GM18526 (cell line): Measurements from ENCODE around the gene TEC.

Source experiments
- POLR2A ChIP-seq: IDR thresholded peaks from 3 replicates; pipeline ENCODE4 v1.6.1; 2011; ENCODE audit not compliant: insufficient read length; ENCODE audit errors: extremely low read depth

Gene TEC

DNA sequence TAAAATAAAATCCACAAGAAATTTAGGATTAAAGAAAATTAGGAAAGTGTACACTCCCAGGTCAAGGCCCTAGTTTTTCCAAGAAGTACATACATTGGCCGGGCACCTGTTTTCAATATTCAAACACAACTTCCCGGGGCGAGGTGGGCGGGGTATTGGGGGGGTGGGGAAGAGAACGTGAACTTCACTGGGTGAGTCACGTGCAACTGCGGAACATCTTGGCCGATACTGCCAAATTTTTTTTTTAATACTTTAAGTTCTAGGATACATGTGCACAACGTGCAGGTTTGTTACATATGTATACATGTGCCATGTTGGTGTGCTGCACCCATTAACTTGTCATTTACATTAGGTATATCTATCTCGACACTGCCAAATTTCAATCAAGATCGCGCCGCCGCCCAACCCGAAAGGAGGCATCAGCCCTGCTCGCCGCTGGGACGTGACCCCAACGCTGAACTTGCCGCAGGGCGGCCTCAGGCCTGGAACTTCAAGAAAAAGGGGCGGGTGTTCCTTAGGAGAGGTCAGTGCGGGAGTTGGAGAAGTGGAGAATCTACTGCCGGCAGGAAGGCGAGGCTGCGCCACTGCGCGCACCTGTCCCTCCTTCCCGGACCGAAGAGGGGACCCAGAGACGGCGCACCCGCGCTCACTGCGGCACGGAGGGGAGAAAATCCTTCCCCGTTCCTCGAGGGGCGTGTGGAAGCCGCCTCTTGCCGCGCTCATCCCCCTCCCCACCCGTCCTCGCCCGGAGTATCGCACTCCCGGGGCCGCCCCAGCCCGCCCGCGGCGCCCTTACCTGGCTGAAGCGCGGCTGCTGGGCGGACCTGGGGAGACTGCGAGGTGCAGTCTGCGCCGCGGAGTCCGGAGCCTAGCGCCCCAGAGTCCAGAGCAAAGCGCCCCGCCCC, at the start of gene TEC:
Gene TEC, minus strand, starts transcription at position 883 of the 905 bp plus-strand sequence. CDS start 41,224 bp downstream, outside the sequence.
- peak; percentile 85 for TF ChIP-seq POLR2A

DNA sequence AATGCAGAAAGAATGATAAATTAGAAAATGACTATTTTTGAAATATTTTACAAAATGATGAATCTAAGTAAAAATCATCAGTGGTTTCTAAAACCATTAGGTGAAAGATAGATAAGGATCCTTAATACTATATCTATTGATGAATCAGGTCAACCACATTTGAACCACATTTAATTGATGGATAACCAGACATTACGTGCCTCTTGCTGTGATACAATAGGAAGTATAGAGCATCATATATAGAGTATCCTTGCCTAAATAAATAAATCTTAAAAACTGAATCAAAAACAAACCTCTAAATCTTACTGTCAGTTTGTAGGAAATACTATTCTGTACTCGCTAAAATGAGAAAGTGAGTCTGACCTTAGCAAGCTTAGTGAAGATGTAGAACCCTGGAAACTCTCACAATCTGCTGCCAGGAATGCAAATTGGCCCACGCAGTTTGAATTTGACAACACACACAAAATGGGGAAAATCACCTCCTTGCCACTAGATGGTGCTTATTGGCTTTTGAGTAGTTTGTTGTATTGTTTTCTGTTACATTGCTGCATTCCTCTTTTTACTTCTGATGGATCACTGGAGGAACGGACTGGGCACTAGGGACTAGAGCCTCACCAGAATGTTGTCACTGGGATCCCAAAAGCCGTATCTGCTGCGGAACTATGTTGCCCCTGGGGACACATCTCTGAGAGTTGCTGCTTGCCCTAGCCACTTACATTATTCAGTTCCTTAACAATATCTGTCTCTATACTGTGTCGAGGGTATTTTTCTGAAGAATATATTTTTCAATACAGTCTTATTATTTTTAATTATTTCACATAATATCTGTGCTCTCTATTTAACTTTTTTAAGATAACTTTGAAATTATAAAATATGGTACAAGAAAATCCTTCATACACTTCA, 46.3 kb upstream of the TEC start:
- TF ChIP-seq POLR2A = no peak

DNA sequence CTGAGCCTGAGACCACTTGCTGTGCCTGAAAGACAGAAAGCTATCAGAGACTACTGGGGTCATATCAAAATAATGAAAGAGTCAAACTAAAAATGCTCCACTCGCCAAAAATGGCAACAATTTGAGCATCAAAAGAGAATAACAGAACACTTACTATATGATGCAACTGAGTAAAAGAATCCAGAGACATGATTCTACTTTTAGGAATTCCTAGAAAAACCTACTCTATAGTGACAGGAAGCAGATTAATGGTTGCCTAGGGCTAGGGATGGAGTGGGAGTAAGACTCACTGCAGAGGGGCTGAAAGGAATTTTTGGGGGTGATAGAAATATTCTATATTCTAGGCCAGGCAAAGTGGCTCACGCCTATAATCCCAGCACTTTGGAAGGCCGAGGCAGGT, 42.3 kb upstream of the TEC start:
- no peak for TF ChIP-seq POLR2A

DNA sequence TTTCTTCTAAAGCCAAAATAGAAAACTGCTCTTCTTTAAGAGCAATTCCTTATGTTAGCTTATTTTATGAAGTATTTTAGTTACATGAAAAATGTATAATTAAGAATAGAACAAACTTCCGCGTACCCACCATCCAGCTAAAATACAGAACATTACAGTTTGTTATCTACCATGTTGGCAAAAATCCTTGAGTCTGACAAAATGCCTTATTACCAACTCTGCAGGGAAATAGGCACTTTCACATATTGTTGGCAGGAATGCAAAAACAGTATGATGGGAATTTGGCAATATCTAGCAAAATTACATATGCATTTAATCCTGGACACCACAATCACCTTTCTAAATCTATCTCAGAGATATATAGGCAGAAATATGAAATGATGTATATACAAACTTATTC, 39.3 kb upstream of the TEC start:
- no peak for TF ChIP-seq POLR2A

DNA sequence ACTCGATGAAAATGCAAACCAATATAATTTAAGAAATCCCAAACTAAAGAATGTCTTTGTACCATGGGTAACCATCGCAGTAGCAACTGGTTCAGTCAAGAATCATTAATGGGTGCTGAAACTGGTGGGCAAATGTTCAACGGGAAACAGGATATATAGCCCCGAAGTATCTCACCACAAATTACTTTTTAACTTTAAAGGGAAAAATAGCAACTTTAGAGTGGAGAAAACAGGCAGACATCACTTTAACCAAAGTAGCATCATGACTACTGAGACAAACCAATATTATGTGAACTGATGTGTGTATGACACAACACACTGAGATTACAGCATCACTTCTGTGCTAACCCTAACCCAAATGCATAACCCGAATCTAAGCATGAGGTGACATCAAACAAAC, 37.9 kb upstream of the TEC start:
- TF ChIP-seq POLR2A = no peak

DNA sequence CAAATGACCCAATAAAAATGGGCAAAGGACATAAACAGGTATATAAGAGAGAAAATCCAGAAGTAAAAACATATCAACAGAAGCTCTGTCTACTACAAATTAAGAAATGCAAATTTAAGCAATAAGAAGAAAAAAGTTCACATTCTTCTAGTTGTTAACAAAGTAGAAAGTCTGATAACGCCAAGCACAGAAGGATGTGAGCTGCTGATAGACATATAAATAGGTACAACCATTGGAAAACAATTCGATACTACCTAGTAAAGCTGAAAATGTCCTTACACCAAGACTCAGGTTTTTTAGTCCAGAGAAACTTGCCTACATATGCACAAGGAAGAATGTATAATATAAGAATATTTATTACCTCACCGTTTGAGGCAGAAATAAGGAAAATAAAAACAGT, 35.9 kb upstream of the TEC start:
- TF ChIP-seq POLR2A = no peak

DNA sequence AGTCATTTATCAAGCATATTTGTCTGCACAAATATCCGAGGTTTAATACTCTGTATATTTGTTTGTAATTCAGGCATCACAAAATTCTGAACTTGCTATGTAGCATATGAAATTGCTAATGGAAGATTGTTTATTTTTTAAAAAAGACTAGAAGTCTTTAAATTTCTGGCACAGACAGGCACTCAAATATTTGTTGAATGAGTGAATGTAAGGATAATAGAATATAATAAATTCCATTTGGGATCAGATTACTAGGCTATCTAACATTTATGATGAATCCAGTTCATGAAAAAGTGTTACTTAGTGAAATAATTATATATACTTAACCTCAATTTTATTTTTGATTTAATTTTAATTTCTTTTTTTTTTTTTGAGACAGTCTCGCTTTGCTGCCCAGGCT, 30.4 kb upstream of the TEC start:
- no peak for TF ChIP-seq POLR2A

DNA sequence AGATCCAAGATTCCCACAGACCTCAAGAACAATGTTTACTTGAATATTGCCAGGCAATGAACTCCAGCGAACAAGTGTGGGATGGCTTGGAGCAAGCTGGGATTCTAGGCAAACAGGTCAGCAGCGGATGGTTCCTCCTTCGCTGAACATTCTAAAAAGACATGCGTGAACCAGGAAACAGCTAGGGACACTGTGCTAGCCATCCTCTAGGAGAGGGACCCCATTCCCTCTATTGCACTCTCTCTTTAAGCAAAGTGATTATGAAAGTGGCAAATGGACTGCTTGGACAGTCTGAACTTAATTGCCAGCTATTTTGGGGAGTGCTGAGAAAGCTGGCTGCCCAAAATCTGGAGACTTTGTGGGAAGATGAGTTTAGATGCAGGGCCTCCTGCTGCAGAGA, 29.9 kb upstream of the TEC start:
- TF ChIP-seq POLR2A = no peak

DNA sequence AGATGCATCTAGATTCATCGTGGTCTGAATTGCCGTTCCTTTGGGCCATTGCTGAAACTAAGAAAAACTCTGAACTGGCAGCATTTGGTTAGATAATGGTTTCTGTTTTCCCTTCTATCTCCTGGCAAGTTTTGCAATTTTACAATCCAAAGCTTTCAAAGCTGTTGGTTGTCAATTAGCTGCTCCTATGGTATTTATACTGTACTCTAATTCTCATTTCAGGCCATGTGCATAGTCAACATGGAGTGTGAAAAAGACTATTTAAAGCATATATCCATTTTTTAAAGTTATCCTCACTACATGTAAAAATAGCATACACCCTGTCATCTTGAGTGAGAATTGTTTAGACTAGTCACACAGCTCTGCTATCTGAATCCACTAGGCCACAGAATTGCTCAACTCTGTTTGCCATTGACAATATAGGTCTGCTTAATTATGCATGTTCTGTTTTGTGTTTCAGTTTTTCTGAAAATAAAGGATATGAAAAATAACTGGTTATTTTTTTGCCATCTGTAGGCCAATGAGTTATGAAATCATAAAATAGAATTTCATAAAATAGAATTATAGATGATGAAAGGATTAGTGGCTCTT, 27.7 kb upstream of the TEC start:
- no peak for TF ChIP-seq POLR2A

DNA sequence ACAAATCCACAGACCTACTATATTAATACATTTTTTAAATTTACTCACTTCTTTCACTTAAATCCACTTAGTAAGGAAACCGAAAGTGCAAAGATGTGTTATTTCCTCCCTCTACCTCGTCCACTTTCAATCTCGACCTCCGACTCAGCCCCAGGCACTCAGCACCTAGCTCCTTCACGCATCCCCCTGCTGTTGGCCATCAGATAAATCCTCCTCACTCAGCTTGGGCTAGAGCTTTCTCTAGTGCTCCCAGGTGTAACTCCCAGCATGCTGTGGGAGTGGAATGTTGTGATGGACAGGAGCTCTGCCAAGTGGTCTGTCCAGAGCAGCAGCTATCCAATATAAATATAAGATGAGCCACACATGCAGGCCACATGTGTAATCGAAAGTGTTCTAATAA, 26.7 kb upstream of the TEC start:
- TF ChIP-seq POLR2A = no peak

DNA sequence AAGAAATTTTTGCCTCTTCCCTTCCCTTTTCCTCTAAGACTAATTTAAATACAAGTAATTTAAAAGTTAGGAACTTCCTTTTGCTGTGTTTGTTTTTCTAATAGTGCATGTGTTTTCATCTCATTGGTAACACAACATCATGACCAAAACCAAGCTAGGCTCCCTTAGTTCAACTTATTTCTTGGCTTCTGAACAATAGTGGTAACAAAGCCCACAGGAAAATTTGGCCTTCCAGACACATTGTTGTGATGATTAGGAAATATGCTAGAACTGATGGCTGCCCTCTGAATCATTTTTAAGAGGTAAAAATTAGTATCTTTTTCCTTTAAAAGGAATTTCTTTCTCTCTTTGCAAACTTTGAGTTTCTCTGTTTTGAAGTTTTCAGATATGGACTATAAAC, 25.5 kb upstream of the TEC start:
- no peak for TF ChIP-seq POLR2A

DNA sequence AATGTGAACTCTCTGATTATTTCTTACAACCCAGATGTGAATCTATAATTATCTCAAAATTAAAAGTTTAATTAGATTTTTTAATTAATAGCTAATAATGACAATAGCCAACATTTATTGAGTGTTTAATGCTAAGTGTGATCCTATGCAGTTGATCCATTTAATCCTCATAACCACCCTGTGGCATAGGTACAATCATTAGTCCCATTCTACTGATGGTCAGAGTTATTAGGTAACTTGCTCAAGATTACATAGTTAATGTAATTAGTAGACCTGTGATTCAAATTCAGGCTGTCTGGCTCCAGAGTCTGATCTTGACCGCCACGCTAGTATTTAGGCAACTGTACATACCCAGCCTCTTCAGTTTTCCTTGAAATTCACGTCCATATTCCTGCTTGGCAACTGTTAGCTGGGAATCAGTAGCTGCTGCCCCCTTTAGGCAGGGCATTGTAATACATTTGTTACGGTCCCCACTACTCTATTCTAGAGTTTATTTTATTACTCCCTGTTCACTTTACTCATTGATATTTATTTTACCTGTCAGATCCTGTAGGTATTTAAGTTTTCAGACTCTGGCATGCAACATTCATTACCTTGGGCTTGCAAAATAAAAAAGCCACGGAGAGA, 20.6 kb upstream of the TEC start:
- TF ChIP-seq POLR2A = no peak

DNA sequence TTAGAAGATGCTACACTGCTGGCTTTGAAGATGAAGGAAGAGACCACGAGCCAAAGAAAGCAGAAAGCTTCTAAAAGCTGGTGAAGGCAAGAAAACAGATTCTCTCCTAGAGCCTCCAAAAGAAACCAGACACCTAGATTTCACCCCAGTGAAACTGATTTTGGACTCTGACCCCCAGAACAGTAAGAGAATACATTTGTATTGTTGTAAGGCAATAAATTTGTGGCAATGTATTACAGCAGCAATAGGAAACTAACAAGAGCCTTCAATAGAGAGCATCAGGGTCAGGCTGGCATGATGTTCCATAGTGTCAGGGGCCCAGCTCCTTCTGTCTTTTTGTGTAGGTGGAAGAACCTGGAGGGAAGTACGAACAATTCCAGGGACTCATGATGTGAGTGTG, 6.0 kb upstream of the TEC start:
- TF ChIP-seq POLR2A = no peak

DNA sequence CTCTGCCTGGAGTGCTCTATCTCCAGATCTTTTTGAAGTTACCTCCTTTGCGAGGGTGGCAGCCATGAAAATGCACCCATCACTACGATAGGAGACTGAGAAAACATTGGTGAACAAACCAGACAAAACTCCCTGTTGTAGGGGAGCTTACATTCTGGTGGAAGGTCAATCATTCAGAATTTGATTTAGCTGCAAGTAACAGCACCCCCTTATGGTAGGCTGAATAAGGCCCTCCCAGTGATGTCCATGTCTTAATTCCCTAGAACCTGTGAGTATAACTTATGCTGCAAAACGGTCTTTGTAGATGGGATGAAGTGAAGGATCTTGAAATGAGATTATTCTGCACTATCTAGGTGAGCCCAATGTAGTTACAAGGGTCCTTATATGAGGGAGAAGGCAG, 5.6 kb upstream of the TEC start:
- no peak for TF ChIP-seq POLR2A

DNA sequence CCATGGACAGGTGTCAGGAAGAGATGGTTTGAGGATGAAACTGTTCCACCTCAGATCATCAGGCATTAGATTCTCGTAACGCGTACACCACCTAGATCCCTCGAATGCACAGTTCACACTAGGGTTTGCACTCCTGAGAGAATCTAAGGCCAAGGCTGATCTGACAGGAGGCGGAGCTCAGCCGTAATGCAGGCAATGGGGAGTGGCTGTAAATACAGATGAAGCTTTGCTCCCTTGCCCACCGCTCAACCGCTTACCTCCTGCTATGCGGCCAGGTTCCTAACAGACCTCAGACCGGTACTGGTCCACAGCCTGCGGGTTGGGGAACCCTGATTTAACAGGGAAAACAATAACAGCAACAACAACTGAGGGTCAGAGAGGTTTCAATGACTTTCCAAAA, 2.0 kb upstream of the TEC start:
- no peak for TF ChIP-seq POLR2A

DNA sequence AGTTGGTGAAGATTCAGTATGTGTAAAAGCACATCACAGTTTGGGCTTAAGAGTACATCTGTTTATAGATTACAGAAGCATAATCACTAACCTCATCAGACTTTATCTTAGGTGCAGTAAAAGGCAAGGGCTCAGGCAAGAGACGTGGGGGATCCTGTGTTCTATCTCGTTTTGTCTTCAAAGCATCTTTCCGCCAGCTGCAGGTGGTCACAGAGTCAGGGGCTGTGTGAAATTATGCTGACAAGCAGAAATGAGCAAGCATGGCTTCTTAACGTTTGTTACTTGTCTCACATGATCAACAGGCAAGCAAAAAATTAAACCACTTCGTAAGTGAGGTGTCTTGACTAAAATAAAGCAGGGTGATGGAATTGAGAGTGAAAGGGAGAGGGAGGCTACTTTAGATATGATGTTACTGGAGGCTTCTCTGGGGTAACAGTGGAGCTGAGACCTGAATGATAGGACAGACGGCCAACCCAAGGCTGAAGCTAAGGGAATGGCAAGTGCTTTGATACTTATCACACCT, 1.4 kb upstream of the TEC start:
- TF ChIP-seq POLR2A = peak; percentile 27

DNA sequence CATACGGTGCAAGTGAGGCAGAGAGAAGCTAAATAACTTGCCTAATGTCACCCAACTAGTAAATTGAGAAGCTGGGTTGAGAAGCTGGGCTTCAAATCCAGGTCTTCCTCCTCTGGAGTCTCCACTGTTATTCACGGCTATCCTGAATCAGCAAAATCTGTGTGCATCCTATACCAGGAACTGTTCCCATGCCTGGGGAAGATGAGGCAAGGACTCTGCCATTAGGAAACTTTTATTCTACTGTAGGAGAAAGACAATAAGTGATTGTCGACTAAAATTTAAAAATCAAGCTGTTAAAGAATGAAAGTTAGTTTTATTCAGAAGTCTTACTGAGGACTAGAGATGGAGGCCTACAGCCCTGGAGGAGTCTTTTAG, 872 bp upstream of the TEC start:
- no peak for TF ChIP-seq POLR2A
